ENCODE results near the gene ARL15. TPM values are rescaled to one million over a fixed set of nuclear protein-coding genes. Genes with fewer than 3 reads are reported as not detected.
"Not testable (repeated sequence)": the region's sequence is repeated elsewhere in the genome, so short reads cannot be mapped to it uniquely, and the experiment has no call there.

ARL15 gene
- 10 to 100 TPM in 5 of 6 donors, 1 to 10 TPM in 1; 6.7 to 36.4 (median 20.7) TPM for total RNA-seq

GRCh38 chr5:54310433-54311175 is at the start of gene ARL15:
ARL15 (minus strand) TSS chr5:54310573.
- Histone ChIP-seq H3K9me3 (no peaks in the 10 kb centered on the region), H3K27ac (peak within 1 kb of the TSS; percentile 83 to 95 (median 88)), H3K4me1 (peaks cover 9 to 24% (median 22%) of the 10 kb centered on the region in 4 donors), H3K36me3 (no peaks in the 10 kb centered on the region), H3K27me3 (no peaks in the 10 kb centered on the region), H3K4me3 (peak within 1 kb of the TSS; percentile 71 to 89 (median 72))
- ATAC-seq (ENCODE audit: low FRiP score in 2 of 2) = peak; percentile 97 to 98
- TF ChIP-seq EP300 (IDR thresholded peaks at IDR 0.05) (peak in 1 of 4 donors; percentile 14), POLR2A (IDR thresholded peaks at IDR 0.05) (peak; percentile 83 to 100 (median 96)), POLR2AphosphoS5 (IDR thresholded peaks at IDR 0.05) (peak; percentile 96 to 100)
- TF ChIP-seq, protein P1, sequence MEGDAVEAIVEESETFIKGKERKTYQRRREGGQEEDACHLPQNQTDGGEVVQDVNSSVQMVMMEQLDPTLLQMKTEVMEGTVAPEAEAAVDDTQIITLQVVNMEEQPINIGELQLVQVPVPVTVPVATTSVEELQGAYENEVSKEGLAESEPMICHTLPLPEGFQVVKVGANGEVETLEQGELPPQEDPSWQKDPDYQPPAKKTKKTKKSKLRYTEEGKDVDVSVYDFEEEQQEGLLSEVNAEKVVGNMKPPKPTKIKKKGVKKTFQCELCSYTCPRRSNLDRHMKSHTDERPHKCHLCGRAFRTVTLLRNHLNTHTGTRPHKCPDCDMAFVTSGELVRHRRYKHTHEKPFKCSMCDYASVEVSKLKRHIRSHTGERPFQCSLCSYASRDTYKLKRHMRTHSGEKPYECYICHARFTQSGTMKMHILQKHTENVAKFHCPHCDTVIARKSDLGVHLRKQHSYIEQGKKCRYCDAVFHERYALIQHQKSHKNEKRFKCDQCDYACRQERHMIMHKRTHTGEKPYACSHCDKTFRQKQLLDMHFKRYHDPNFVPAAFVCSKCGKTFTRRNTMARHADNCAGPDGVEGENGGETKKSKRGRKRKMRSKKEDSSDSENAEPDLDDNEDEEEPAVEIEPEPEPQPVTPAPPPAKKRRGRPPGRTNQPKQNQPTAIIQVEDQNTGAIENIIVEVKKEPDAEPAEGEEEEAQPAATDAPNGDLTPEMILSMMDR (IDR thresholded peaks at IDR 0.05) = peak in 2 of 6 experiments; percentile 16 to 19
- WGBS, 2 donors = 0 to 1% methylated on average over 22 to 50 of the region's 50 CpGs
- DNase-seq = peak; percentile 98

- 52 to 62% methylated on average over 5 of the region's 5 CpGs for WGBS, 2 donors
- Histone ChIP-seq H3K4me1 (no peaks in the 10 kb centered on the region), H3K9me3 (no peaks in the 10 kb centered on the region), H3K27ac (no peak overlapping the region), H3K27me3 (no peaks in the 10 kb centered on the region), H3K36me3 (no peaks in the 10 kb centered on the region), H3K4me3 (no peak overlapping the region)
- TF ChIP-seq POLR2AphosphoS5 (IDR thresholded peaks at IDR 0.05) (no peak), POLR2A (IDR thresholded peaks at IDR 0.05) (no peak), EP300 (IDR thresholded peaks at IDR 0.05) (no peak)
- TF ChIP-seq, protein P1 (IDR thresholded peaks at IDR 0.05) = no peak
- DNase-seq (no peak), ATAC-seq (ENCODE audit: low FRiP score in 2 of 2) (peak; percentile 43 to 48)
Measured at GRCh38 chr5:54360089-54360488, 49.7 kb upstream of the ARL15 start.

- no peaks in the 10 kb centered on the region for H3K36me3 ChIP-seq
- H3K27ac ChIP-seq = no peak overlapping the region
- DNase-seq = no peak
- H3K4me1 ChIP-seq = no peaks in the 10 kb centered on the region
- H3K4me3 ChIP-seq = no peak overlapping the region
- WGBS, 2 donors = 31 to 46% methylated on average over 4 of the region's 4 CpGs
- ATAC-seq (ENCODE audit: low FRiP score in 2 of 2) = no peak
- peaks cover 0 to 16% (median 8%) of the 10 kb centered on the region in 4 donors for H3K9me3 ChIP-seq
- H3K27me3 ChIP-seq = no peaks in the 10 kb centered on the region
- TF ChIP-seq, protein P1 (IDR thresholded peaks at IDR 0.05) = no peak
- no peak for TF ChIP-seq EP300 (IDR thresholded peaks at IDR 0.05)
- TF ChIP-seq POLR2A (IDR thresholded peaks at IDR 0.05) = no peak
- TF ChIP-seq POLR2AphosphoS5 (IDR thresholded peaks at IDR 0.05) = no peak
Measured at GRCh38 chr5:54357408-54358058, 47.2 kb upstream of the ARL15 start.

DNA sequence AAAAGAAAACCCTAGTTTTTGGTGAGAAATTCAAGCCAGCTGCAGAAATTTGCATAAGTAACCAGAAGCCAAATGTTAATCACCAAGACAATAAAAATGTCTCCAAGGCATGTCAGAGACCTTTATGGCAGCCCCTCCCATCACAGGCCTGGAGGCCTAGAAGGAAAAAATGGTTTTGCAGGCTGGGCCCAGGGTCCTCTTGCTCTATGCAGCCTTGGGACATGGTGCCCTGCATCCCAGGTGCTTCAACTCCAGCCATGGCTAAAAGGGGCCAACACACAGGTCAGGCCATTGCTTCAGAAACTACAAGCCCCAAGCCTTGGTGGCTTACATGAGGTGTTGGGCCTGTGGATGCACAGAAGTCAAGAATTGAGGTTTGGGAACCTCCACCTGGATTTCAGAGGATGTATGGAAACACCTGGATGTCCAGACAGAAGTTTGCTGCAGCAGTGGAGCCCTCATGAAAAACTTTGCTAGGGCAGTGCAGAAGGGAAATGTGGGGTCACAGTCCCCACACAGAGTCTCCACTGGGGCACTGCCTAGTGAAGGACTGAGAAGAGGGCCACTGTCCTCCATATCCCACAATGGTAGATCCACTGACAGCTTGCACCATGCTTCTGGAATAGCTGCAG is 43.7 kb upstream of the ARL15 start:
- peaks cover 0 to 16% (median 8%) of the 10 kb centered on the region in 4 donors for H3K9me3 ChIP-seq
- not testable (repeated sequence) for H3K27ac ChIP-seq; H3K4me3 ChIP-seq; H3K4me1 ChIP-seq; H3K36me3 ChIP-seq; ATAC-seq (ENCODE audit: low FRiP score in 2 of 2); H3K27me3 ChIP-seq; DNase-seq

GRCh38 chr5:54352580-54352979 is 42.2 kb upstream of the ARL15 start:
- H3K4me1 ChIP-seq; DNase-seq; H3K36me3 ChIP-seq; H3K4me3 ChIP-seq; H3K27me3 ChIP-seq; ATAC-seq (ENCODE audit: low FRiP score in 2 of 2); H3K27ac ChIP-seq: not testable (repeated sequence)
- WGBS, 2 donors = 42 to 93% methylated on average over 1 of the region's 1 CpG
- peaks cover 0 to 16% (median 8%) of the 10 kb centered on the region in 4 donors for H3K9me3 ChIP-seq

Data from upper lobe of left lung (tissue), 6 donors.